GM18909 (cell line): Measurements from ENCODE around the gene CD81.

Experiments
- ATAC-seq: cut with Tn5 transposase; IDR thresholded peaks from one replicate; pipeline ENCODE4 v1.9.1; 2021; ENCODE audit warnings: mild to moderate bottlenecking; ENCODE audit not compliant: unreplicated experiment, poor library complexity

CD81 gene

GRCh38 chr11:2388431-2389376, 11.6 kb downstream of the CD81 start:
- ATAC-seq = no peak

DNA sequence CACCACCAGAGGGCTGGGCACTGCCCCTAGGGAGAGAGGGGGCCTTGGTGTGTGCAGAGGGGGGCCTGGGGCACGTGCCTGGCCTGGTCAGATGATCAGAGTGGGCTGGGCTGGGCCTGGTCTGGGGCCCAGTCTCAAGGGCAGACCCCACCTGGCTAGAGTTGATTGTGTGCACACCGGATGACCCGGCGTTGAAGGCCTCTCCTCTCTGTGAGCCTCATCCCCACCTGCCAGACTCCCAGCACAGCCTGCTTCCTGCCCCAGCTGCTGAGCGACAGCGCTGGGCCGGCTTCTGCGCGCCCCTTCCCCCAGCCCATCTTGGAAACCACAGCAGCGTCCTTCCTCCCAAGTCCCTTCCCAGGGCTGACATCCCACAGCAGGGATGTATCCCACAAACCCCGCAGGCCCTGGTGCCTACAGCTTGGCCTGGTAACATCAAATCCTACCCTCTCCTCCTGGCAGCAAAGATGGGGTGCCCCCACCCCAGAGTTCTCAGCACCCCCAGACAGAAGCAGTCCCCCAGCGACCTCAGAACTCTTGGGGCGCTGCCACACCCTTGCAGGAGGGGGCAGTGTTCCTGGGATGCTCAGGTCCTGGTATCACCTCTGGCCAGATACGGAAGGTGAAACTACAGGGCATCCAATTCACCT, 12.4 kb downstream of the CD81 start:
- ATAC-seq = no peak

- no peak for ATAC-seq
These were observed 13.1 kb downstream of the CD81 start for GRCh38 chr11:2390091-2390724.

DNA sequence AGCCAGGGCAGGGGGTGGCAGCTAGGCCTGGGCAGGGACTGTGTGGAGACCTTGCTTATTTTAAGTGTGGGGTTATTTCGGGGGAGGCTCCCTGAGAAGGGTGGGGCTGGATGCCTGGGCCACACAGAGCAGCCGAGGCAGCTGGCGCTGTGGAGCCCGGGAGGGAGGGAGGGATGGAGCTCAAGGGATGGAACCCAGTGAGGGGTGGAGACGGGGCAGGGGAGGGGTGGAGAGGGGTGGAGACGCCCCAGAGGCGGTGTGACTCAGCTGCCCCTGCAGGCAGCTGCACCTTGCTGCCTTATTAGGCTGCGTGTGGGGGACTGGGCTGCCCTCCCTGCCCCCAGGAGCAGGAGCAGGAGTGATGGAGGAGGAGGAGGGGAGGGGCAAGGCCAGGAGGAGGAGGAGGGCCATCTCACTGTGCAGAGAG, 13.6 kb downstream of the CD81 start:
- no peak for ATAC-seq

- no peak for ATAC-seq
These were observed 14.3 kb downstream of the CD81 start for GRCh38 chr11:2391181-2391975.

DNA sequence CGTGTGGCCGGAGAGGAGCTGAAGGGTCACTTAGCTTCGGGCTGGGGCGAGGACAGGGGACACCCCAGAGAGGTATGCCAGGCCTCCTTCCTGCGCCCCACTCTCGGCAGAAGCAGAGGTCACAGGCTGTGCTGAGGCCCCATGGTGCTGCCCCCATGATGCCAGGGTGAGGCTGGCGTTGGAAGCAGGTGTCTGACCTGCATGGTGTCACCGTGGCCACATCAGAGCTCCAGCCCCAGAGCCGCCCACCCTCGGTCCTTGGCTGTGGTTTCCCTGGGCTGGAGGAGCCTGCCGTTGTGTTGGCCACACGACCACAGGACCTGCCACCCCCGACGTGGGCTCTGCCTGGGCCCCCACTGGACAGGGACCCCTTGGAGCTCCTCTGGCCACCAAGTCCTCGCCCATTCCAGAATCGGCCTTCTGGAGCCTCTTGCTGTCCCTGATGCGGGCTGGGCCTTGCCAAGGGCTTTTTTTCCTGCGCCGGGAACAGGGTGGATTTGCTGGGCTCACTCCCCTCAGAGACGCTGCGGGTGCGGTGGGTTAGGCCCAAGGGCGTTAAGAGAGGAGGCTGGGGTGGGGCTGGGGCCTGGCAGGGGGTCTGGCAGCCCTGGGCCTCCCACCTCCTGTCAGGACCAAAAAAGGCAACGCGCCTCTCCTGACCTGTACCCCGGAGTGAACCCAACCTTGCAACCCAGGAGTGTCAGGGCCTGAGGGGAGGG, 15.3 kb downstream of the CD81 start:
- ATAC-seq = no peak

DNA sequence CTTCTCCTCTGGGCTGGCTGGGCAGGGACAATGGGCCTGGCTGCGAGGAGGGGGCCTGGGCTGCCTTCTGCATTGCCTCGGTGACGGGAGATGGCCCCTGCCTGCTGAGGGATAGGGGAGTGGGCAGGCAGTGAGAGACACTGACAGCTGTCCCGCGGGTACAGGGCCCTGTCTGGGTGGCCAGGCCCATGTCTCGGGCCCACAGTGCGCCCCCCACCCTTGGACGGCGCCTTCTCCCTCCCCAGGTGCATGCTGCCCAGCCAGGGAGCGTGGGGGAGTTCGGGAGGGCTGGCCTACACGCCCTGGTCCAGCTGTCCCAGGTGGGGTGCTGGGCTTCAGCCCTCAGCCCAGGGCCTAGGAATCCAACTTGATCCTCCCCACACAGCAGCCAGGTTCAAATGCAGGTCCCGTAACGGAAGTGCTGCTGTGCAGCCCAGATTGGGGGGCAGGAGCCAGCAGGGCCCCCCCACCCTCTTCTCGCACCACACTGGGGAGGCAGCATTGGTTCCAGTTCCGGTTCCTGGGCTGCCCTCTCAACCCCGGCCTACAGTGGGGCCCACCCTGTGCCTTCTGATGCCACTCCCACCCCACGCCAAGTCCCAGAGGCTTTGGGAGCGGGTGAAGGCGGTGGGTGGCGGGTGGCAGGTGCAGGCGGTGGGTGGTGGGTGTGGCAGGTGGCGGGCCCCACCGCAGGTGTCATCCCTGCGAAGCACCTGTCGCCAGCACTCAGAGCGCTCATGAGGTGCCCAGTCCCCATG, 16.2 kb downstream of the CD81 start:
- ATAC-seq = no peak

- no peak for ATAC-seq
These were observed 17.1 kb downstream of the CD81 start for GRCh38 chr11:2393941-2394817.

- ATAC-seq = no peak
These were observed 17.7 kb downstream of the CD81 start for GRCh38 chr11:2394818-2395105.

DNA sequence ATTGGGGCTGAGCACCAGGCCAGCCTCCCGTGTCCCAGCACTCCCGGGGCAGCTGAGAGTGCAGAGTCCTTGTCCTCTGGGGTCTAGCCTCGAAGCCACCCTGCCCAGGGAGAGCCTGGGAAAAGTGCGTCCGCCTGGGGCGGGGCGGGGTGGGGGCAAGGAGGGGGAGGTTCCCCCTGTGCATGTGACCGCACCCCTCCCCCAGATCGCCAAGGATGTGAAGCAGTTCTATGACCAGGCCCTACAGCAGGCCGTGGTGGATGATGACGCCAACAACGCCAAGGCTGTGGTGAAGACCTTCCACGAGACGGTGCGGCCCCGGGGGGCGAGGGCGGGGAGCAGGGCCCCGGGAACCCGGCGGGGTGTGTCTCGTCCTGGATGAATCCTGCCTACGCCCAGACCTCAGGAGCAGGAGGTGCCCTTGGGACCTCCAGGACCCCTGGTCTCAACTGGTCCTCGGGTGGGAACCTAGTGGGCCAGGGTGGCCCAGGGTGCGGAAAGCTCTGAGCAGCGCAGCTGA, 18.2 kb downstream of the CD81 start:
- ATAC-seq = no peak

DNA sequence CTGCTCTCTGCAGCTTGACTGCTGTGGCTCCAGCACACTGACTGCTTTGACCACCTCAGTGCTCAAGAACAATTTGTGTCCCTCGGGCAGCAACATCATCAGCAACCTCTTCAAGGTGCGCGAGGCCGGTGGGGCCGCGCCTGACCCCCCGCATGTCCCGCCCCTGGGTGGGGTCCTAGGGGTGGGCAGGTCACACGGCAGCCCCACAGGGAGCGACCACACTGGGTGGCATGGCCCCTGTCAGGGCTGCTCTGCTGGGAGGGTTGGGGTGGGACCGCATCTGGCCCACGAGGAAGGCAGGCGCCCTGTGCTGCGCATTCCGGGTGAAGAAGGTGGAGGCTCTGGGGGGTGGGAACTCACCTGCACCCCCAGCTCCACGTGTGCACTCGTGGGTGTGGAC, 18.7 kb downstream of the CD81 start:
- ATAC-seq = no peak

GRCh38 chr11:2396471-2396870, 19.4 kb downstream of the CD81 start:
- ATAC-seq = no peak

- no peak for ATAC-seq
These were observed 19.9 kb downstream of the CD81 start for GRCh38 chr11:2397005-2397404.

- no peak for ATAC-seq
These were observed 21.7 kb downstream of the CD81 start for GRCh38 chr11:2398664-2399355.

DNA sequence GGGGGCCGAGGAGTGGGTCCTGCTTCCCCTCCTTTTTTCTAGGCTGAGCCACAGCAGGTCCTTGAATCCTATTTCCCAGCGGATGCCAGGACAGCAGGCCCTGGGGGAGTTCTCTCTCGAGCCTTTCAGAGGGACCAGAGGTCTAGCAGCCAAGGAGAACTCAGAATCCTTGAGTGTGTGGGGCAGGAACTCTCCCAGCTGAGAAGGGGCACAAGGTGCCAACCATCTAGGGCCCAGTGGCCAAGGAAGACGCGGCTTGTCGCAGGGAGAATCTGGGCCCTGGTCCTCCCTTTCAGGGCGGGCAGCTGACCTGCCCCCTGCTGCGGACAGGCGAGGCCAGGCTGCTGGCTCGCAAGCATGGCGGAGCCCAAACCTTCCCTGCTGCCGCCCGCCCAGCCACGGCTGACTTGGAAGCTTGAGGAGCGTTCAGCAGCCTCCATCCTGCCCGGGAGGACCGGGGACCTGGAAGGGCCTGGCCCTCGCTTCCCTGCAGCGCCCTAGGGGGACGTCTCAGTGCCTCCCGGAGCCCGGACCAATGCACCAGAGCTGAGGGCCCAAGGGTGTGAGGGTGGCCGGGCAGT, 22.5 kb downstream of the CD81 start:
- ATAC-seq = no peak

DNA sequence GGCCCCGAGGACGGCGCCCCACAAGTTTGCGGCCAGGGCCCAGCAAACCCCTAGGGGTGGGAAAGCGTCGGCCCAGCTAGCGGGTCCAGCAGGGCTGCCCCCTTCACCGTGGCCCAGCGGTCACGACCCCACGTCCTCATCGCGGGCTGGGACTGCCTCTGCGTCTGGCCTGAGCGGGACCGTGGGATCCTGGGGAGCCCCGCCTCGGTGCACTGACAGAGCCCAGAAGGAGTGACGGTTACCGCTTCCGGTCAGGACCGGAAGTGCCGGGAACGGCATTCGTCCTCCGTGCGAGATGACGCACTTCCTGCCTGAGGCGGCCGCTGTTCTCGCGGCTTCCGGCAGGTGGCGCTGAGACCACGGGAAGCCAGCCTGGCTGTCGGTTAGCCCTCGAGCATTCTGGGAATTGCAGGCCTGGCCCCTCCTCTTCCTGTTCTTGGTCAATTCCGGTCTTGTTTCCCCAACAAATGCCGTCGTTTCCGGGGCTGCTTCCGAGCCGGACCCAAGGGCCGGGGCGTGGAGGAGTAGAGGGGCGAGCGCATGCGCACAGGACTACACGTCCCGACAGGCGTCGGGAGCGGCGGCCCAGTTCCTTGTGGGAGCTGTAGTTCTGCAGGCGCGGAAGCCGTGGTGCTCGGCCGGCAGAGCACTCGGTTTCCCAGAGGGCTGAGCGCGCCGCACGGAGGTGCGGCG, 23.1 kb downstream of the CD81 start, which contains the start of gene TSSC4:
Gene TSSC4, plus strand, starts transcription at position 682 of the 693 bp plus-strand sequence. CDS start 1,884 bp downstream, outside the sequence.
- peak; percentile 86 for ATAC-seq
